ENCODE measurements around the gene GTF3A.

Gene GTF3A

DNA sequence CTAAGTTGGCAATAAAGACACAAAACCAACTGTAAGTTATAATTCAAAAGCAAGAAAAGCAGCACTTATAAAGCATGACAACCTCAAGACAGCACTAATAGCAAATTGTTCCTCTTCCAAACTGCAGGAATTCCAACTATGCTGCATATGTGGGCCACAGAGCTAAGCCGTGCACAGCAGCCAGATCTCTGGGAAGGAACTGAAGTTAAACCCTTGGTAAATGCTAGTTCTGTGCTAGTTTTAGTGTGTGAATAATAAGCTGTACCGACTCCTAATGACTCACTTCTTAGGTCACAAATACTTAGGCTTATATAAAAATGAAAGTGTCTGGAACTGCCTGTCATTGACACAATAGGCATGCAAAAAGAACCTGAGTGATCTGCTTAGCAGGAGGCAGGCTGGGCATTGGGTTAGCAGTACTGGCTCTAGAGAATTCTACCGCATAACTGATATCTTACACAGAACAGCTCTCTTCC, 21.2 kb upstream of the GTF3A start:
- no peaks in the 10 kb centered on the region for H3K36me3 Mint-ChIP-seq (ENCODE audit: low read depth)
- TF ChIP-seq, protein P1, sequence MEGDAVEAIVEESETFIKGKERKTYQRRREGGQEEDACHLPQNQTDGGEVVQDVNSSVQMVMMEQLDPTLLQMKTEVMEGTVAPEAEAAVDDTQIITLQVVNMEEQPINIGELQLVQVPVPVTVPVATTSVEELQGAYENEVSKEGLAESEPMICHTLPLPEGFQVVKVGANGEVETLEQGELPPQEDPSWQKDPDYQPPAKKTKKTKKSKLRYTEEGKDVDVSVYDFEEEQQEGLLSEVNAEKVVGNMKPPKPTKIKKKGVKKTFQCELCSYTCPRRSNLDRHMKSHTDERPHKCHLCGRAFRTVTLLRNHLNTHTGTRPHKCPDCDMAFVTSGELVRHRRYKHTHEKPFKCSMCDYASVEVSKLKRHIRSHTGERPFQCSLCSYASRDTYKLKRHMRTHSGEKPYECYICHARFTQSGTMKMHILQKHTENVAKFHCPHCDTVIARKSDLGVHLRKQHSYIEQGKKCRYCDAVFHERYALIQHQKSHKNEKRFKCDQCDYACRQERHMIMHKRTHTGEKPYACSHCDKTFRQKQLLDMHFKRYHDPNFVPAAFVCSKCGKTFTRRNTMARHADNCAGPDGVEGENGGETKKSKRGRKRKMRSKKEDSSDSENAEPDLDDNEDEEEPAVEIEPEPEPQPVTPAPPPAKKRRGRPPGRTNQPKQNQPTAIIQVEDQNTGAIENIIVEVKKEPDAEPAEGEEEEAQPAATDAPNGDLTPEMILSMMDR (IDR thresholded peaks at IDR 0.05), result no peak
- no peak for DNase-seq
- peak overlapping the region; percentile 14 for H3K4me3 Mint-ChIP-seq
- peak overlapping the region; percentile 94 for H3K27ac Mint-ChIP-seq
- peaks cover 56% of the 10 kb centered on the region for H3K4me1 Mint-ChIP-seq
- H3K9me3 Mint-ChIP-seq, result peaks cover 5% of the 10 kb centered on the region
- no peaks in the 10 kb centered on the region for H3K27me3 Mint-ChIP-seq (ENCODE audit: low read depth, poor library complexity)

DNA sequence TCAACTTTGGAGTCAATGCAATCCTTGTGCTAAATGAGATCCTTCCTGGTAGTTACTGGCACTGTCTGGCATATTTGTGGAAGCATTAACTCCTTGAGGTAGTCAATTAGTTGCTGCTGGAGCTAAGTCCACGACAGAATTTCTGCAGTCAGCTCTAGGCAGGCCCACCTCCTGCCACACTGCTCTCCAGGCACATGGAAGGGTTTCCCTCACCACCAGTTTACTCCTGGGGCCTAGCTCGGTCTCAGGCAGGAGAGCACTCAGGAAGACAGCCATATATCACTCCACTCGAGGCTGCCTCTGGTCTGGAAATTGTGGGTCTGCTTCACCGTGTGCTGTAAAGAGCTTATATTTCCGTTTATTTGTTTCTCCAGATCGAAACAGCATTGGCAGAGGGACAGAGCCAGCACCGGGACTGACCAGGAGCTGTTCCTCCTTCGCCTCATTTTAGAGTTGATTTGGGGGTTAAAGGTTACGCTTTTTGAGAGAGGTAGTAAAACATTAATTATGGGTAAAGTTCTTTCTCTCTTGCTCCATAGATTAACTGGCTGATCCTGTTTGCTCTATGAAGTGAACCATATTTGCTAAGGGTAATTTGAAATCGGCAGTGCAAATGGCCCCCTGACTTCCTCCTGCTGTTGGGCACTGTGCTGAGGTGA, 20.6 kb upstream of the GTF3A start:
- Mint-ChIP-seq H3K4me3 (peak overlapping the region; percentile 14), H3K27ac (peak overlapping the region; percentile 94), H3K4me1 (peaks cover 58% of the 10 kb centered on the region), H3K9me3 (peaks cover 12% of the 10 kb centered on the region), H3K27me3 (ENCODE audit: low read depth, poor library complexity) (no peaks in the 10 kb centered on the region), H3K36me3 (ENCODE audit: low read depth) (no peaks in the 10 kb centered on the region)
- DNase-seq, result peak; percentile 25
- TF ChIP-seq, protein P1 (IDR thresholded peaks at IDR 0.05), result no peak

DNA sequence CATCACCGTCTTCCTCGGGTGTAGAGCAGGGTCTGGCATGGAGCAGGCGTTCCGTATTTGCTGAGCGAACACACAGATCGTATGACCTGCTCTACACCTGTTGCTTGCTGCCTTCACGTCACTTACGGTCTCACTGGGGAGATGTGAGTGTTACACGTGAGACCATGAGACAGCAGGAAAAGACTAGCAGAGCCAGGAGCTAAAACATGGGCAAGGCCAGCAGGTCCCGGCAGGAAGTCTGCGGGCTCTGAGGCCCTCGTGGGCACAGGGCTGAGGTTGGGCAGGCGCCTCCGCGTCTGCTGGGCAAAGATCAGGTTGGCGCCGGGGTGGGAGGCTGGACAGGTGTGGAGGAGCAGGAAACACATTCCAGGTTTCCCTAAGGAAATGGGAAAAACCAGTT, 19.7 kb upstream of the GTF3A start:
- Mint-ChIP-seq H3K27ac (no peak overlapping the region), H3K4me1 (peaks cover 58% of the 10 kb centered on the region)
- TF ChIP-seq, protein P1 (IDR thresholded peaks at IDR 0.05), result no peak

DNA sequence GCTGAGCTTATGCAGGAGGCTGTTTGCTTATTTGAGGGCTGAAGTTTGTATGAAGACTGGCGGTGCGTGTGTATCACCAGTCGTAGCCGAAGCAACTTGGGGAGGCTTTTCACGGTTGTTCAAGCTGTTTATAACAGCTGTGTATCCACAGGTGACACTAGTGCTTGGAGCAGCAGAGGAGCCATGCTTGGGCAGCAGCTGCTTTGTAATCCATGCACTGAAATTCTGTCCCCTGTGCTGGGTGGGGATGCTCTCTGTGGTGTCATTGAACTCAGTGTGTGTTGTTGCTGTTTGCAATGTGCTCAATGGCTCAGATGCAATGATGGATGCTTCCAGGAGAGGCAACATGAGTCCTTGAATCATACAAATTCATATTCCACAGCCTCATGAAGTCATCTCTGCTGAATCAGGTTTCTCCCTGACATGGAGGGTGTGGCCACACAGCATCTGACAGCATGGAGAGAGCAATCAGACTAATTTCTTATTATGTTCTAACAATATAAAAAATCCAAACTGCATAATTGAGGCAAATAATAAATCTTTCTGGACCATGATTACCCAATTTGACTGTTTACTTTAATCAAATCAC, 18.8 kb upstream of the GTF3A start:
- peaks cover 58% of the 10 kb centered on the region for H3K4me1 Mint-ChIP-seq
- DNase-seq, result no peak

More for the DNA sequence above, 19.7 kb upstream of the GTF3A start:
- no peak overlapping the region for H3K4me3 Mint-ChIP-seq
- H3K27me3 Mint-ChIP-seq (ENCODE audit: low read depth, poor library complexity), result no peaks in the 10 kb centered on the region
- peaks cover 20% of the 10 kb centered on the region for H3K9me3 Mint-ChIP-seq
- peaks cover 4% of the 10 kb centered on the region for H3K36me3 Mint-ChIP-seq (ENCODE audit: low read depth)
- no peak for DNase-seq

DNA sequence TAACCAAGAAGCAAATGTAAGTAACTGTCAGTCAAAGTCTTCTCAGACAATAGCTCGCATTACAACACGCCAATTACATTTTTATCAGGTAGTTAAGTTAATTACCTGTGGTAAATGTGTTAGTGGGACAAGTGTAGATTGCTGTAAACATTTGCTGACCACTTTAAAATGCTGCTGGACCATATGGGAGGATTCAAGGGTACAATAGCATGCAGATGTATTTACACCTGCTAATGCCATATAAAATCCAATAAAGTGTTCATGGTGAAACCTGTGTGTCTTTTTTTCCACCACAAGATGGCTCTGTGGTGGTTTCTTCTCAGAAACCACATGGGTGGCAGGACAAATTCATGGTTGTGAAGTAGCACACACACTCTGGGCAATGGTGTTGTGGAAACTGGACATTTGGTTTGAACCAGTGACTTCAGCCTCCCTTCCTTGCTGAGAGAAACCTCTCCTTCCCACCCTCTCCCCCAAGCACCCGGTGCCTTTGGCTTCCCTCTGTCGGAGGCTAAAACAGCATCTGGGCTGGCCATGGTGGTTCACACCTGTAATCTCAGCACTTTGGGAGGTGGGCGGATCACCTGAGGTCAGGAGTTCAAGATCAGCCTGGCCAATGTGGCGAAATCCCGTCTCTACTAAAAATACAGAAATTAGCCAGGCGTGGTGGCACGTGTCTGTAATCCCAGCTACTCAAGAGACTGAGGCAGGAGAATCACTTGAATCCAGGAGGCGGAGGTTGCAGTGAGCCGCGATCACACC, 18.1 kb upstream of the GTF3A start:
- H3K4me3 Mint-ChIP-seq, result no peak overlapping the region
- peaks cover 53% of the 10 kb centered on the region for H3K4me1 Mint-ChIP-seq
- no peaks in the 10 kb centered on the region for H3K27me3 Mint-ChIP-seq (ENCODE audit: low read depth, poor library complexity)
- H3K9me3 Mint-ChIP-seq, result peaks cover 21% of the 10 kb centered on the region
- DNase-seq, result no peak
- peaks cover 6% of the 10 kb centered on the region for H3K36me3 Mint-ChIP-seq (ENCODE audit: low read depth)
- no peak overlapping the region for H3K27ac Mint-ChIP-seq
- TF ChIP-seq, protein P1 (IDR thresholded peaks at IDR 0.05), result peak; percentile 47

More for the DNA sequence above, 18.8 kb upstream of the GTF3A start:
- H3K27ac Mint-ChIP-seq, result no peak overlapping the region
- H3K4me3 Mint-ChIP-seq, result no peak overlapping the region
- peaks cover 21% of the 10 kb centered on the region for H3K9me3 Mint-ChIP-seq
- TF ChIP-seq, protein P1 (IDR thresholded peaks at IDR 0.05), result no peak
- no peaks in the 10 kb centered on the region for H3K27me3 Mint-ChIP-seq (ENCODE audit: low read depth, poor library complexity)
- H3K36me3 Mint-ChIP-seq (ENCODE audit: low read depth), result peaks cover 6% of the 10 kb centered on the region
